ENCODE results near the gene SDCCAG8.

SDCCAG8 gene

GRCh38 chr1:243473227-243474135 is 217.6 kb downstream of the SDCCAG8 start:
- peak overlapping the region; percentile 53 for H3K4me3 ChIP-seq (ENCODE audit: low read depth, low read length)
- no peak for TF ChIP-seq CTCF (IDR thresholded peaks at IDR 0.05; ENCODE audit: low read depth, low read length)

- no peak for TF ChIP-seq CTCF (IDR thresholded peaks at IDR 0.05; ENCODE audit: low read depth, low read length)
- H3K4me3 ChIP-seq (ENCODE audit: low read depth, low read length): no peak overlapping the region
Observed at GRCh38 chr1:243474136-243474881, 218.5 kb downstream of the SDCCAG8 start.

- TF ChIP-seq CTCF (IDR thresholded peaks at IDR 0.05; ENCODE audit: low read depth, low read length): no peak
- no peak overlapping the region for H3K4me3 ChIP-seq (ENCODE audit: low read depth, low read length)
Observed at GRCh38 chr1:243474906-243475305, 219.1 kb downstream of the SDCCAG8 start.

- no peak for TF ChIP-seq CTCF (IDR thresholded peaks at IDR 0.05; ENCODE audit: low read depth, low read length)
- H3K4me3 ChIP-seq (ENCODE audit: low read depth, low read length): no peak overlapping the region
Observed at GRCh38 chr1:243475966-243476365, 220.1 kb downstream of the SDCCAG8 start.

GRCh38 chr1:243477731-243478290 is 222.0 kb downstream of the SDCCAG8 start:
- H3K4me3 ChIP-seq (ENCODE audit: low read depth, low read length): no peak overlapping the region
- no peak for TF ChIP-seq CTCF (IDR thresholded peaks at IDR 0.05; ENCODE audit: low read depth, low read length)

GRCh38 chr1:243481101-243481500 is 225.3 kb downstream of the SDCCAG8 start:
- H3K4me3 ChIP-seq (ENCODE audit: low read depth, low read length): no peak overlapping the region
- TF ChIP-seq CTCF (IDR thresholded peaks at IDR 0.05; ENCODE audit: low read depth, low read length): no peak
